Stimulated activated CD8-positive, alpha-beta memory T cell treated with anti-CD3 and anti-CD28 coated beads, Interleukin-12 subunit alpha, Interleukin-12 subunit beta, amount 100 ng/mL, for 4 hours (primary cell): Measurements from ENCODE around the gene CDCA4.

Experiments used
- DNase-seq: peaks from one replicate; pipeline ENCODE4 v3.0.0-alpha.2; 2020; ENCODE audit warnings: low read depth

The CDCA4 gene

GRCh38 chr14:105013150-105013785 lies 7.6 kb downstream of the CDCA4 start:
- DNase-seq = no peak

- DNase-seq = no peak
Measured at GRCh38 chr14:105012171-105012985, 8.5 kb downstream of the CDCA4 start.

DNA sequence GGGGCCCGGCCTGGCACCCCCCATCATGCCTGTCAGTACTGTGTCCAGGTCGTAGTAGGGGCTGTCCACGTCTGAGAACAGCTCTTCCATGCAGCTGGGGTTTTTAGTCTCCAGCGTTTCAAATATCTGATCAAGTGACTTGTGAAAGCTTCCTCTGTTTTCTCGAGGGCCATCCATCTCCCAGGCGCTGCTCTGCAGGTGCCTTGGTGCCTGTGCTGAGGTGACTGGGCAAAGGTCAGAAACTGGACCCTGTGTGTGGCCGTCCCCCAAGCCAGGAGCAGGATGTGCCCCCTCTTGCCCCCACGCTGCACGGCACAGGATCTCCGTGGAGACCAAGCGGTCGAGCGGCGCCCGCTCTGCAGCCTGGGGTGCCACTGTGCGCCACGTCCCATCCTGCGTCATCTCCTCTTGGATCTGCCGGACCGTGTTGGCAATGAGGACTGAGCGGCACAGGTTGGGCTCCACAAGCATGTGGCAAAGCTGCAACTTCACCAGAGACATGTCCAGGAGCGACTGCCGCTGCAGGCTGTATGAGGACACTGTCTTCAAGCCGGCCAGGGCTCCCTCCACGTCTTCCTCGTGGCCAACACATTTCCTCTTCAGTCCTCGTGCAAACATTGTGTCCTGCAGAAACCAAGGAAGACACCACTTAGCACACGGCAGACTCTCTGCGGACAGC lies 9.4 kb downstream of the CDCA4 start:
- no peak for DNase-seq

GRCh38 chr14:105010891-105011291 lies 10.0 kb downstream of the CDCA4 start:
- no peak for DNase-seq

DNA sequence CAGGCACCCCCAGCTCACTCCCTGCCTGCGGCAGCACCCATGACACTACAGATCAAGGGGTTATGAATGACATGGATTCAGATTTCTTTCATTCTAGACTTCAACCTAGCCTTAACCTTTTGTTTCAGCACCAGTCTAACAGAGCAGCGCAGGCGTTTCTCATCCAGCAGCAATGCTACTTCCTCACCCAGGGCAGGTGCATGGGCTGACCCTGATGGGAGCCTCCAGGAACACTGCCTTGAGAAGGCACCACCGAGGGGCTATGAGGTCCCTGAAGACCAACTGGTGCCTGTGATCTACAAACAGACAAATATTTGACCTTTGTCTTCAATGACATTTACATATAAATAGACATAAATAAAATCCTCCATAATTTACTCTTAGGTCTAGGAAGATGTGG lies 10.8 kb downstream of the CDCA4 start:
- no peak for DNase-seq

DNA sequence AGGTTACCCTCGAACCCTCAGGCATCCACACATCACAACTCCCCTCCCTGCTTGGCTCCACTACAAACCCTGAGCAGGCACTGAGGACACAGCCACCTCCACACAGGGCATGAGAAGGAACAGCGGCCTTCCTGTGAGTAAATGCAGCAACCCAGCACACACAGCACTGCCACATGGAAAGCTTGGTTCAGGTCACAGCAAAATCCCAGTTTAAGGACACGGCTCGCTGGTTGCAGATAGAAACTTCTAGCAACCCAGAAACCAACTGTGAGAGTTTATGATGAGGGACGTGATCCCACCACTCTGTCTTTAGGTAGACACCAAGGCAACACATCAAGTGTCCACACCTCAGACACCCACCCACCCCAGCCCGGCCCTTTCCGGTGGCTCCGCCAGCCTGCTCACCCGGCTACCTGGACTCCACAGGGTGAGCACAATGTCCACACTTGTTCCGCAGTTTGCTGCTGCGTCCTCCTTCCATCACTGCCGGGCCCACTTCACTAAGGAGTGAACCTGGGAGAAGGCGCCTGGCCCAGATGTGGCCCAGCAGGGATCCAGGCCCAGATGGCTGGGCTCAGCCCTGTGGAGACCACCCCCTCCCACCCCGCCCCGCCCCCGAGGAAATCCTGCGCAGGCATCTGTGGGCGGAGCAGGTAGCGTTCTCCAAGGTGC lies 13.2 kb downstream of the CDCA4 start:
- DNase-seq = no peak

- no peak for DNase-seq
Measured at GRCh38 chr14:105006831-105007592, 13.9 kb downstream of the CDCA4 start.

DNA sequence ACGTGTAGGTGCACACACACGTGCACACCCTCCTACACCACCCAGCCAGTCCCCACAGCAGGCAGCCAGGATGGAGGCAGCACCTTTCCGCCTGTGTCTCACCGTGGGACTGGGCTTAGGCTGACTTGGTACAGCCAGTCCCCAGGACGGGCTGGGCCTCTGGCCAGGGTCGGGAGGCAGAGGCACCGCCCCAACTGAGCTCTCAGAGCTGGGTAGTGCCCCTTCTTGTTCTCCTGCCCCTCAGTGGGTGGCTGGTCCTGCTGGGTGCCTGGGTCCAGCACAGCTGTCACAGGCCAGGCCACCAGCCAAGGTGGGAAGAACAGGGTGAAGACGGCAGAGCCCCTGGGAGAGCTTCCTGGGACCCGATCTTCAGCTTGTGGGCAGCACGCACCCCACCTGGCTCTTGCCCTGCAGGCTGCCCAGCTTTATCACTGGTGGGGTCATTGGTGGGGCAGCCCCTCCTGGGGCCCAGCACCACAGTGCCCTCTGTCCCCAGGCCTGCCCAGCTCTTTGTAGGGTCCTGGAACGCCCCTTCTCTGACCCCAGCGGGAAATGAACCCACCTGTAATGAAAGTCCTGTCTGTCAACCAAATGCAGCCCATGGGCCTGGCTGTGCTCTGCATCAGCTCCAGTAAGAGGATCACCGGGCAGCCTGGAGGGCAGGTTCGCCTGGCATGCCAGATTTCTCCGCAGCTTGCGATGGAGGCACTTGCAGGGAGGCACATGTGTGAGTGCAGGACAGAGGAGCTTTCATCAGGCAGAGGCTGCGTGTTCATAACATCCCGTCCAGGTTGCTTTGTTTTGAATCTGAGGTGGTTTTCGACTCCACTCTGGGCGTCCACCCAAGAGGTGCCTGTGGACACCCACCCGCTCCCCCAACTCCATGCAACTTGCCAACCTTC lies 14.7 kb downstream of the CDCA4 start:
- DNase-seq = no peak

DNA sequence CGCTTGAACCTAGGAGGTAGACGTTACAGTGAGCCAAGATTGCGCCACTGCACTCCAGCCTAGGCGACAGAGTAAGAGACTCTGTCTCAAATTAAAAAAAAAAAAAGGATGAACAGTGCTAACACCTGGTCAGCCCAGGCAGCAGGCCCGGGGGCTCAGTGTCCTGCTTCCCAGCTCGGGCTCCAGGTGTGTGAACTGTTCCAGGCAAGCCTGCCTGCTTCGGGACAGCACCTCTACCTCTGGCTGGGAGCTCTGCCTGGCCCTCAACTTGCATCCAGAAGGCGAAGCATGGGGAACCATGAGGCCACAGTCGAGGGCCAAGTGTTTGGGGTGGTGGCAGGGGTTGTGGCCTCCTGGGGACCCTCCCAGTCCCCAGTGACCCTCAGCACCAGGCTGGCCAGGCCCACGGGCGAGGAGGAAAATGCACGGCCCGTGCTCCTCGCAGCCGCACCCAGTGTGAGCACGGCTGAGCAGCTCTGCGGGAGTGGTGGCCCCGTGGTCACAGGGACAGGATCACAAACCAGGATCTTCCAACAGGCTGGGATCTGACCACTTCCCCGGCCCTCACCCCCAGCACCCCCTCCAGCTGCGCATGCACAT lies 15.5 kb downstream of the CDCA4 start:
- DNase-seq = no peak

DNA sequence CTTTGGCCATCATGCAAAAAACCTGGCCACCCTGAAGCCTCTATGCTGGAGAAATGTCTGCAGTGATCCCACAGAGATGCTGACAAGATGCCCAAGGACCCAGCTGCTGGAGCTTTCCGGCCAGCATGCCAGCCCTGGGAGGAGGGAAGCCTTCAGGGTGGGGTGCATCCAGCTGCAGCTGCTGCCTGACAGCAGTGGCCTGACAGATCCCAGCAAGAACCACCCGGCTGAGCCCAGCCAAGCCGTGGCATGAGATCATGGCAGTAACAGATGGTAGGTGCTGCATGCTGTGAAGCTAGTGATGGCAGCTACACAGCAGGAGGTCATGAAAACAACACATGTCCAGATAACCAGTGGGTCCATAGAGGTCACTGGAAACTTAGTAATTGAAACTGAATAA lies 21.5 kb downstream of the CDCA4 start:
- DNase-seq = no peak

DNA sequence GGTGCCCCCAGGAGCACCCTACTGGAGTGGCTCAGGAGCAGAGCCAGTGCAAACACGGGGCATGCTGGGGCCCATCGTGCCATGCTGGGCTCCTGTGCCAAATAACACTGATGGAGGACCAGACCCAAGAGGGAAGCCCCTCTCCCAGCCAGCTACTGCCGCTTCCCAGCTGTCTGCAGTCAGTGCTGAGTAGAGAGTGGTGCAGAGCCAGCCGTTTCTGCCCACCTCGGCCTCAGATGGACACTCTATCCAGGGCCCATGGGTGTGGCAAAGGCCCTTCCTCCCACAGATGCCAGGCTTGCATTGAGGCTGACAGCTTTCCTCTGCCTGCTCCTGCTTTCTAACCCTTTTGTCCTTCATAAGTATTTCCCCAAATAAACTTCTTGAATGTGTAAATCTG lies 22.1 kb downstream of the CDCA4 start:
- DNase-seq = no peak

DNA sequence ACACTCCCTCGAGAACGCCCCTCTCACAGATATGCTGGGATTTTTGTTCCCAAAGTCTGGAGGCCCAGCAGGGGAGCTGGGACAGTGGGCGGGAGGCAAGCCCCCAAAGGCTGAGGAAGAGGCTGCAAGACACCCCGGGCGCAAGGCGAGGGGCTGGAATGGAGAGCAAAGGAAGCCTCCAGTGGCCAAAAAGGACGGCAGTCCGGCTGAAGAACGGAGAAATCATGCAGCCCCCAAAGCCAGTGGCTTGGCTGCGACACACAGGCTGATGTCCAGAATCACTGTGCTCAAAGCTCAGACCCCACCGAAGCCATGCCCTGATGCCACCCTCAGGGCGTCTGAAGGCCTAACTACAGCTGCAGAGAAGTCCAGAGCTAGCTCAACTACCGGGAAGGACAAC lies 24.4 kb downstream of the CDCA4 start:
- no peak for DNase-seq

DNA sequence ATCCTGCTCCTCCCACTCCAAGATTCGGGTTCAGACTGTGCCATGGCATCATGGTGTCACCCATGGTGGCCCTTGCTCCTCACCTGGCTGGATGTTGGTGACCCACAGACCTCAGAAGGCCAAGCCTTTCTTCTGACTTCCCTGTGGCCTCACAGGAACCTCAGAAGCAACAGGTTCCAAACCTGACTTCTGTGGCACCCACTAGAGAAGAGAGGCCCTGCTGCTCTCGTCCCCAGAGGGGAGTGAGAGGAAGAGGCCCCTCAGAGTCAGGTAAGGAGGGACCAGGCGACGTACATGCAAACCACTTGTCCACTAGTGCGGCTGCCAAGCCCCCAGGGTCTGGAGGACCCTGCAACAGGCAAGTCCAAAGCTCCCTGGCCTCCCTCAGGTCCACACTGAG lies 24.9 kb downstream of the CDCA4 start:
- no peak for DNase-seq

DNA sequence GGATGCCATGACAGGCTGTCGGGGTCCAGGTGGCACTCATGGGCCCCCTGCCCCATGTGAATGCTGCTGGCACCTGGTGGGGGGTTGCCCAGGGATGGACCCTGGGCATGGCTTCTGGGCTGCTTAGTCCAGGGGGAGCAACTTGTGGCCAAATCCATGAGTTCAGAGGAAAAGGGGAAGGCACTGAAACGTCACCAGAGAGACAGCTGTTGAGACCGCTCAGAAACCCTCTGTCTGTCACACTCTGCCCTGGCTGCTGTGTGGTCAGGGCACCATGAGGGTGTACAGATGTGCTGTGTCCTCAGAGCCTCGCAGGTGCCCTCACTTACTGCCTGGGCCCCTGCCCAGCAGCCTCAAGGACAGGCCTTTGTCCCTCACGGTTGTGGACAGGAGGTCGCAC lies 25.9 kb downstream of the CDCA4 start:
- no peak for DNase-seq

DNA sequence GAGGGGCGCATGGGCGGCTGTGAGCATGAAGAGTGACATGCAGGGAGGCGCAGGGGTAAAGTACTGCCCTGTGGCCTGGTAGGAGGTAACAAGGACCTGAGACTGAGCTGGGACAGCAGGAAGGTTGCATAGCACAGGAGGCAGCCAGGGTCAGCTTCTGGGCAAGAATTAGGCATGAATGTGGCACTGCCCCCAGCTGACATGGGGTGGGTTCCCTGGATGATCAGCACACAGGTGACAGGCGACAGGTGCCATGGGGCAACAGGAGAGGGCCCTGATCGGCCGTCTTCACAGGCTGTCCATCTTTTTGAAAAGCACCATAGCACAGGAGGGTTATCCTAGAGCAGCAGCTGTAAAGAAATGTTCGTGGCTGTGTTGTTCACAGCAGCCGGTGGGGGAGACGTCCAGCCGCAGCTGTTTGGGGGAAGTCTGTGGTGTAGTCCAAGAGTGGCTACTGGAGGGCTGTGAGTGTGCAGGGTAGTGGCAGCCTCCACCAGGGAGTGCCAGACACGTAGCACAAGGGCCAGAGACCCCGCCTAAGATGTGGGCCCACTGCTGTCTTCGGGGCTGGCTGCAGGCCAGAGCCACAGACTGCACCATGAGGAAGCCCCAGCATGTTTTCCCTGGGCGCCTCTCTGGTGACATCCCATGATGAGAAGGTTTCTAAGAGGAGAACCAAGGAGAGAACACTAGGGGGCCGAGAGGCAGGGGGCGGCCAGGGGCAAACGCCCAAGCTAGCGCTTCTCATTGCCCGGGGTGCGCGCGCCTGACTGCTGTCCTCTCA lies 26.9 kb downstream of the CDCA4 start:
- no peak for DNase-seq

GRCh38 chr14:104993306-104993705 lies 27.6 kb downstream of the CDCA4 start:
- DNase-seq = no peak

DNA sequence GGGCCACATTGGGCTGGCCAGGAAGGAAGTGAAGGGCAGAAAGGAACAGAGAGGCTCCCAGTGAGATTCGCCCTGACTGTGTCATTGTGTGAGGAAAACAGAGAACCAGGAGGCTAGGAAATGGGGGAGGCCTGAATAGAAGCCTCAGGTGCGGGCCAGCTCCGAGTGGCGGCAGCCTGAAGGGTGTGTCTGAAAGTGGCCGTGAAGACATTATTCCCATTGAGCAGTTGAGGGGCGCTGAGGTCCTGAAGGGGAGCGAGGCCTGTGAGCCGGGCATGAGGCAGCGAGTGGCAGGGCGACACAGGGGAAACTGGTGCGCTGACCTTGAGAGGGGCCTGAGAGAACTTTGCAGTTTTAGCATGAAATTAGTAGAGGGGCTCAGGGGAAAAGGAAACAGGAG lies 28.4 kb downstream of the CDCA4 start:
- no peak for DNase-seq

DNA sequence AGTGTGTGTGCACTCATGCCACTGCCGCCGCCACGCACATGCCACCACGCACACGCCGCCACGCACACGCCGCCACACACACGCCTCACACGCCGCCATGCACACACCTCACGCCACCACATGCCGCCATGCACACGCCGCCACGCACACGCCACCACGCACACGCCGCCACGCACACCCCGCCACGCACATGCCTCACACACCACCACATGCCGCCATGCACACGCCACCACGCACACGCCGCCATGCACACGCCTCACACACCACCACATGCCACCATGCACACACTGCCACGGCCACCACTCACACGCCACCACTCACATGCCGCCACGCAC lies 29.0 kb downstream of the CDCA4 start:
- DNase-seq = no peak

DNA sequence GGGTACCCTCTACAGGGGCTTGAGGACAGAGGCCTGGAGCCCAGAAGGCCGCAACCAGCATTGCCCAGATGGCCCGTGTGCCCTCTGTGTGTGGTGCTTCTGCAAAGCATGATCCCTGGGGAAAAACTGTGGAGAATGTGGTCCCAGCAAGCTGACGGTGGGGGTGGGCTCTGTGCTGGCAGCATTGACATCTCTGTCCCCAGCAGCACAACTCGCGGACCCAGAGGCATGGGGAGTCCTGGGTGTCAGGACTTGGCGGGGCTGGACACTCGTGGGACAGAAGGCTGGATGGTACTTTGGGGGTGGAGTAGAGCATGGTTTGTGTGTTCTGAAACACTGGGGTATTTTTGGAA lies 31.0 kb downstream of the CDCA4 start:
- no peak for DNase-seq
